ENCODE measurements around the gene NRG3. TPM values are rescaled to one million over a fixed set of nuclear protein-coding genes. Genes with fewer than 3 reads are reported as not detected.

NRG3 gene
- total and polyA plus RNA-seq, 2 donors (not counting 1 experiment from before 2014, with no cell fraction given), result not detected

- DNase-seq (ENCODE audit: low read depth in 2 of 2), result no peak
- no peak overlapping the region for H3K27ac ChIP-seq (ENCODE audit: insufficient read depth, low read length)
- no peak overlapping the region for H3K4me2 ChIP-seq (ENCODE audit: extremely low read depth, insufficient read depth, low read length)
- H2AFZ ChIP-seq (ENCODE audit: low read length), result no peak overlapping the region
- no peaks in the 10 kb centered on the region for H4K20me1 ChIP-seq (ENCODE audit: control insufficient read depth, extremely low read depth, insufficient read depth, low read length)
- no peaks in the 10 kb centered on the region for H3K4me1 ChIP-seq (ENCODE audit: control insufficient read depth, extremely low read depth, insufficient read depth, low read length)
- no peaks in the 10 kb centered on the region for H3K9me3 ChIP-seq (ENCODE audit: control insufficient read depth, insufficient read depth, low read depth, low read length)
- H3K79me2 ChIP-seq (ENCODE audit: control insufficient read depth, insufficient read depth, low read length), result no peaks in the 10 kb centered on the region
- TF ChIP-seq CTCF (conservative IDR thresholded peaks at IDR 0.05 in 1 of 2, IDR thresholded peaks at IDR 0.05 in 1 of 2; ENCODE audit: low read depth in 1 of 2, low read length in 2 of 2) (no peak), EZH2 (IDR thresholded peaks at IDR 0.05; ENCODE audit: low read length, missing control alignments) (no peak)
- H3K9ac ChIP-seq (ENCODE audit: insufficient read depth, low read length), result no peak overlapping the region
- no peak overlapping the region for H3K4me3 ChIP-seq (replicated peaks in 1 of 4; ENCODE audit: control extremely low read depth in 1 of 4, insufficient read depth in 1 of 4, low read depth in 3 of 4, low read length in 4 of 4)
- no peaks in the 10 kb centered on the region for H3K36me3 ChIP-seq (ENCODE audit: control insufficient read depth, insufficient read depth, low read length)
- no peaks in the 10 kb centered on the region for H3K27me3 ChIP-seq (ENCODE audit: control insufficient read depth, insufficient read depth, low read length)
Measured at GRCh38 chr10:82396886-82397285, 521.9 kb downstream of the NRG3 start.

GRCh38 chr10:82397854-82398253 is 522.9 kb downstream of the NRG3 start:
- Histone ChIP-seq H2AFZ (ENCODE audit: low read length) (no peak overlapping the region), H3K4me3 (replicated peaks in 1 of 4; ENCODE audit: control extremely low read depth in 1 of 4, insufficient read depth in 1 of 4, low read depth in 3 of 4, low read length in 4 of 4) (no peak overlapping the region), H3K4me1 (ENCODE audit: control insufficient read depth, extremely low read depth, insufficient read depth, low read length) (no peaks in the 10 kb centered on the region), H3K27me3 (ENCODE audit: control insufficient read depth, insufficient read depth, low read length) (no peaks in the 10 kb centered on the region), H3K79me2 (ENCODE audit: control insufficient read depth, insufficient read depth, low read length) (no peaks in the 10 kb centered on the region), H3K27ac (ENCODE audit: insufficient read depth, low read length) (no peak overlapping the region), H4K20me1 (ENCODE audit: control insufficient read depth, extremely low read depth, insufficient read depth, low read length) (no peaks in the 10 kb centered on the region), H3K36me3 (ENCODE audit: control insufficient read depth, insufficient read depth, low read length) (no peaks in the 10 kb centered on the region), H3K4me2 (ENCODE audit: extremely low read depth, insufficient read depth, low read length) (no peak overlapping the region), H3K9ac (ENCODE audit: insufficient read depth, low read length) (no peak overlapping the region), H3K9me3 (ENCODE audit: control insufficient read depth, insufficient read depth, low read depth, low read length) (no peaks in the 10 kb centered on the region)
- no peak for TF ChIP-seq EZH2 (IDR thresholded peaks at IDR 0.05; ENCODE audit: low read length, missing control alignments)
- no peak for TF ChIP-seq CTCF (conservative IDR thresholded peaks at IDR 0.05 in 1 of 2, IDR thresholded peaks at IDR 0.05 in 1 of 2; ENCODE audit: low read depth in 1 of 2, low read length in 2 of 2)
- no peak for DNase-seq (ENCODE audit: low read depth in 2 of 2)

- Histone ChIP-seq H3K79me2 (ENCODE audit: control insufficient read depth, insufficient read depth, low read length) (no peaks in the 10 kb centered on the region), H3K36me3 (ENCODE audit: control insufficient read depth, insufficient read depth, low read length) (no peaks in the 10 kb centered on the region), H3K9me3 (ENCODE audit: control insufficient read depth, insufficient read depth, low read depth, low read length) (no peaks in the 10 kb centered on the region), H3K27me3 (ENCODE audit: control insufficient read depth, insufficient read depth, low read length) (no peaks in the 10 kb centered on the region), H3K4me1 (ENCODE audit: control insufficient read depth, extremely low read depth, insufficient read depth, low read length) (no peaks in the 10 kb centered on the region), H4K20me1 (ENCODE audit: control insufficient read depth, extremely low read depth, insufficient read depth, low read length) (no peaks in the 10 kb centered on the region), H2AFZ (ENCODE audit: low read length) (no peak overlapping the region), H3K27ac (ENCODE audit: insufficient read depth, low read length) (no peak overlapping the region), H3K4me3 (replicated peaks in 1 of 4; ENCODE audit: control extremely low read depth in 1 of 4, insufficient read depth in 1 of 4, low read depth in 3 of 4, low read length in 4 of 4) (no peak overlapping the region), H3K9ac (ENCODE audit: insufficient read depth, low read length) (no peak overlapping the region), H3K4me2 (ENCODE audit: extremely low read depth, insufficient read depth, low read length) (no peak overlapping the region)
- no peak for DNase-seq (ENCODE audit: low read depth in 2 of 2)
- TF ChIP-seq CTCF (conservative IDR thresholded peaks at IDR 0.05 in 1 of 2, IDR thresholded peaks at IDR 0.05 in 1 of 2; ENCODE audit: low read depth in 1 of 2, low read length in 2 of 2) (no peak), EZH2 (IDR thresholded peaks at IDR 0.05; ENCODE audit: low read length, missing control alignments) (no peak)
Measured at GRCh38 chr10:82399850-82400249, 524.9 kb downstream of the NRG3 start.

Measured in fibroblast of lung (primary cell).